WTC11 (cell line): Measurements from ENCODE around the gene ROR2. TPM values are rescaled to one million over a fixed set of nuclear protein-coding genes. Genes with fewer than 3 reads are reported as not detected.

Experiments
- ATAC-seq: fragments of 200-7000 bp; cut with Tn5 transposase; 2 replicates; pipeline ENCODE4 v1.10.0; 2021; ENCODE audit warnings: mild to moderate bottlenecking, moderate library complexity
- CTCF ChIA-PET: fragments of 300-600 bp; sonication (Branson Sonifier 250); formaldehyde crosslinking; loops from one replicate; lab custom pipeline; 2021; ENCODE audit warnings: antibody characterized with exemption; lab: Charles Lee
- POLR2A ChIA-PET: fragments of 350-600 bp; sonication (Branson Sonifier 250); formaldehyde crosslinking; loops from one replicate; lab custom pipeline; 2021; ENCODE audit warnings: antibody characterized with exemption; lab: Charles Lee
- DNase-seq: peaks from one replicate; pipeline ENCODE4 v3.0.0; 2021; ENCODE audit warnings: low spot score
- H3K27ac Mint-ChIP-seq: 2 replicates; pipeline ENCODE4 v1.8.0; 2021; ENCODE audit warnings: mixed read lengths
- H3K27me3 Mint-ChIP-seq: 2 replicates; pipeline ENCODE4 v1.8.0; 2021; ENCODE audit warnings: low read depth, mild to moderate bottlenecking, moderate library complexity, mixed read lengths
- H3K36me3 Mint-ChIP-seq: 2 replicates; pipeline ENCODE4 v1.8.0; 2021; ENCODE audit warnings: mixed read lengths
- H3K4me1 Mint-ChIP-seq: 2 replicates; pipeline ENCODE4 v1.8.0; 2022; ENCODE audit warnings: mixed read lengths
- H3K4me3 Mint-ChIP-seq: 2 replicates; pipeline ENCODE4 v1.8.0; 2021; ENCODE audit warnings: mild to moderate bottlenecking, moderate library complexity, mixed read lengths
- H3K9me3 Mint-ChIP-seq: 2 replicates; pipeline ENCODE4 v1.8.0; 2021; ENCODE audit warnings: mixed read lengths
- ATF1 ChIP-seq: sonication (generic); formaldehyde crosslinking; IDR thresholded peaks from 2 replicates; pipeline ENCODE4 v1.8.1; 2023; ENCODE audit warnings: mild to moderate bottlenecking, moderate library complexity, missing genetic modification reagents
- CDX4 ChIP-seq: fragments of 250-450 bp; sonication (Bioruptor Pico); IDR thresholded peaks from 2 replicates; pipeline ENCODE4 v1.9.0; 2021; ENCODE audit warnings: moderate library complexity, mild to moderate bottlenecking, inconsistent platforms, borderline replicate concordance
- E2F5 ChIP-seq: sonication (generic); formaldehyde crosslinking; IDR thresholded peaks from 2 replicates; pipeline ENCODE4 v1.8.1; 2022; ENCODE audit warnings: mild to moderate bottlenecking, moderate library complexity, missing genetic modification reagents
- ELF4 ChIP-seq: sonication (generic); formaldehyde crosslinking; IDR thresholded peaks from 2 replicates; pipeline ENCODE4 v1.8.1; 2022; ENCODE audit warnings: low read depth, mild to moderate bottlenecking, moderate library complexity, missing genetic modification reagents
- ESRRA ChIP-seq: sonication (generic); formaldehyde crosslinking; IDR thresholded peaks from 2 replicates; pipeline ENCODE4 v1.8.1; 2022; ENCODE audit warnings: mild to moderate bottlenecking, missing genetic modification reagents, borderline replicate concordance
- FOXP1 ChIP-seq: sonication (generic); formaldehyde crosslinking; IDR thresholded peaks from 2 replicates; pipeline ENCODE4 v1.8.0; 2022; ENCODE audit warnings: missing genetic modification reagents, mild to moderate bottlenecking, moderate library complexity, borderline replicate concordance
- GRHL2 ChIP-seq: fragments of 250-450 bp; sonication (Bioruptor Pico); IDR thresholded peaks from 2 replicates; pipeline ENCODE4 v1.8.0; 2022; ENCODE audit warnings: mild to moderate bottlenecking, moderate library complexity; ENCODE audit not compliant: insufficient replicate concordance, severe bottlenecking
- NR1H2 ChIP-seq: sonication (generic); formaldehyde crosslinking; IDR thresholded peaks from 2 replicates; pipeline ENCODE4 v1.9.0; 2021; ENCODE audit warnings: mild to moderate bottlenecking, moderate library complexity, missing genetic modification reagents
- NR2C2 ChIP-seq: sonication (generic); formaldehyde crosslinking; IDR thresholded peaks from 2 replicates; pipeline ENCODE4 v1.8.0; 2022; ENCODE audit warnings: mild to moderate bottlenecking, missing genetic modification reagents
- NR3C1 ChIP-seq: sonication (generic); formaldehyde crosslinking; conservative IDR thresholded peaks from 2 replicates; pipeline ENCODE4 v1.8.1; 2023; ENCODE audit warnings: low read depth, mild to moderate bottlenecking, missing genetic modification reagents
- OVOL2 ChIP-seq: fragments of 250-450 bp; sonication (Bioruptor Pico); IDR thresholded peaks from 2 replicates; pipeline ENCODE4 v1.9.0; 2021; ENCODE audit warnings: mild to moderate bottlenecking, borderline replicate concordance
- RORB ChIP-seq: fragments of 250-450 bp; sonication (Bioruptor Pico); IDR thresholded peaks from 2 replicates; pipeline ENCODE4 v1.9.0; 2021; ENCODE audit warnings: mild to moderate bottlenecking
- SMAD4 ChIP-seq: sonication (generic); formaldehyde crosslinking; IDR thresholded peaks from 2 replicates; pipeline ENCODE4 v1.8.0; 2022; ENCODE audit warnings: mild to moderate bottlenecking, missing genetic modification reagents
- STAT6 ChIP-seq: sonication (generic); formaldehyde crosslinking; conservative IDR thresholded peaks from 2 replicates; pipeline ENCODE4 v1.8.1; 2023; ENCODE audit warnings: mild to moderate bottlenecking, low read depth, missing genetic modification reagents, moderate library complexity
- TCF7 ChIP-seq: sonication (generic); formaldehyde crosslinking; IDR thresholded peaks from 2 replicates; pipeline ENCODE4 v1.8.0; 2022; ENCODE audit warnings: mild to moderate bottlenecking, low read depth, missing genetic modification reagents, moderate library complexity
- TEAD4 ChIP-seq: sonication (generic); formaldehyde crosslinking; IDR thresholded peaks from 2 replicates; pipeline ENCODE4 v1.8.0; 2022; ENCODE audit warnings: mild to moderate bottlenecking, missing genetic modification reagents
- TP53 ChIP-seq: sonication (generic); formaldehyde crosslinking; IDR thresholded peaks from 2 replicates; pipeline ENCODE4 v1.8.1; 2023; ENCODE audit warnings: mild to moderate bottlenecking, missing genetic modification reagents
- ZBTB21 ChIP-seq: sonication (generic); formaldehyde crosslinking; IDR thresholded peaks from 2 replicates; pipeline ENCODE4 v1.8.1; 2023; ENCODE audit warnings: mild to moderate bottlenecking, missing genetic modification reagents, borderline replicate concordance
- ZNF219 ChIP-seq: sonication (generic); formaldehyde crosslinking; IDR thresholded peaks from 2 replicates; pipeline ENCODE4 v1.8.0; 2023; ENCODE audit warnings: missing genetic modification reagents, mild to moderate bottlenecking, borderline replicate concordance
- ZNF263 ChIP-seq: sonication (generic); formaldehyde crosslinking; IDR thresholded peaks from 2 replicates; pipeline ENCODE4 v1.8.1; 2022; ENCODE audit warnings: low read depth, mild to moderate bottlenecking, moderate library complexity, missing genetic modification reagents
- ZNF416 ChIP-seq: fragments of 250-450 bp; sonication (Bioruptor Pico); IDR thresholded peaks from 2 replicates; pipeline ENCODE4 v1.9.0; 2021; ENCODE audit warnings: mild to moderate bottlenecking, inconsistent platforms
- total RNA-seq: library from RNA; stranded (reverse); gene quantifications from 3 replicates; pipeline ENCODE4 v1.2.3, GENCODE V29; 2021
- TF ChIP-seq, protein P1 (sequence below): sonication (generic); formaldehyde crosslinking; conservative IDR thresholded peaks from 2 replicates; pipeline ENCODE4 v1.8.1; 2022; ENCODE audit warnings: mild to moderate bottlenecking, missing genetic modification reagents
- TF ChIP-seq, protein P2 (sequence below): sonication (generic); formaldehyde crosslinking; IDR thresholded peaks from 2 replicates; pipeline ENCODE4 v1.8.1; 2022; ENCODE audit warnings: missing genetic modification reagents, borderline replicate concordance
- TF ChIP-seq, protein P3 (sequence below): fragments of 250-450 bp; sonication (Bioruptor Pico); IDR thresholded peaks from 2 replicates; pipeline ENCODE4 v1.9.0; 2021; ENCODE audit warnings: mild to moderate bottlenecking

The ROR2 gene
- total RNA-seq, 1 experiment from 2014 or later = 19.8 TPM

- Mint-ChIP-seq H3K4me1 (peaks cover 6% of the 10 kb centered on the region; the same call in 1 of the 2 replicates), H3K9me3 (peaks cover 5% of the 10 kb centered on the region; the same call in 1 of the 2 replicates), H3K27ac (no peak overlapping the region), H3K27me3 (no peaks in the 10 kb centered on the region), H3K4me3 (no peak overlapping the region), H3K36me3 (no peaks in the 10 kb centered on the region)
- ChIA-PET CTCF (no interaction called here), POLR2A (no interaction called here)
- DNase-seq (no peak), ATAC-seq (no peak)
- TF ChIP-seq, protein P1, sequence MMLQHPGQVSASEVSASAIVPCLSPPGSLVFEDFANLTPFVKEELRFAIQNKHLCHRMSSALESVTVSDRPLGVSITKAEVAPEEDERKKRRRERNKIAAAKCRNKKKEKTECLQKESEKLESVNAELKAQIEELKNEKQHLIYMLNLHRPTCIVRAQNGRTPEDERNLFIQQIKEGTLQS = no peak
- TF ChIP-seq RORB (CRISPR knock-in tag) (no peak), OVOL2 (CRISPR knock-in tag) (no peak), ESRRA (CRISPR knock-in tag) (no peak), ATF1 (CRISPR knock-in tag) (no peak), ELF4 (CRISPR knock-in tag) (no peak)
These were observed 366.1 kb downstream of the ROR2 start for GRCh38 chr9:91583966-91584365.

DNA sequence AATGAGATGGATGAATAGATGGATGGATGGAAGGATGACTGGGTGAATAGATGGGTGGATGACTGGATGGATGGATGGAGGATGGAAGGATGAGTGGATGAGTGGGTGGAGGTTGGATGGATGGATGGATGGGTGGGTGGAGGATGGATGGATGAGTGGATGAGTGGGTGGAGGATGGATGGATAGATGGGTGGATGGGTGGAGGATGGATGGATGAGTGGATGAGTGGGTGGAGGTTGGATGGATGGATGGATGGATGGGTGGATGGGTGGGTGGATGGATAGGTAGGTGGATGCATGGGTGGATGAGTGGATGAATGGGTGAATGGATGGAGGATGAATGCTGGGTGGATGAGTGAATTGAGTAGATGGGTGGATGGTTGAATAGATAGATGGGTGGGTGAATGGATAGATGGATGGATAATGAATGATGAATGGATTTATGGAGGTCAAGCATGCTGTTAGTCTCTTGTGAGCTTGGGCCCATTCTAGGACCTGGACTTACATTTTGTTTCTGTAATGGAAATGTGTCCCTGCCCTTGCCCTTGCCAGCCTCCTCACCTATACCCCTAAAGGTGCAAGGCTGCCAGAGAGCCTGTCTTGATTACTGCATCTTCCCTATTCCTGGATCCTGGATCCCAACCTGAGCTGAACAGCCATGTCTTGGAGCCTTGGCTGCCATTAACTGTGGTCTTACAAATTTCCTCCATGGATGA, 366.7 kb downstream of the ROR2 start:
- Mint-ChIP-seq H3K9me3 (peaks cover 5% of the 10 kb centered on the region; the same call in 1 of the 2 replicates), H3K27me3 (no peaks in the 10 kb centered on the region), H3K36me3 (no peaks in the 10 kb centered on the region), H3K27ac (no peak overlapping the region), H3K4me3 (no peak overlapping the region), H3K4me1 (peaks cover 6% of the 10 kb centered on the region; the same call in 1 of the 2 replicates)
- POLR2A ChIA-PET = no interaction called here
- CTCF ChIA-PET = no interaction called here
- DNase-seq (no peak), ATAC-seq (no peak)
- TF ChIP-seq SMAD4 (CRISPR knock-in tag) (no peak), ZNF219 (CRISPR knock-in tag) (no peak), FOXP1 (CRISPR knock-in tag) (no peak), TEAD4 (no peak), ZBTB21 (CRISPR knock-in tag) (no peak), TCF7 (no peak), E2F5 (no peak), CDX4 (CRISPR knock-in tag) (no peak), NR3C1 (CRISPR knock-in tag) (no peak), ZNF263 (CRISPR knock-in tag) (no peak), NR1H2 (CRISPR knock-in tag) (no peak)
- TF ChIP-seq, protein P2, sequence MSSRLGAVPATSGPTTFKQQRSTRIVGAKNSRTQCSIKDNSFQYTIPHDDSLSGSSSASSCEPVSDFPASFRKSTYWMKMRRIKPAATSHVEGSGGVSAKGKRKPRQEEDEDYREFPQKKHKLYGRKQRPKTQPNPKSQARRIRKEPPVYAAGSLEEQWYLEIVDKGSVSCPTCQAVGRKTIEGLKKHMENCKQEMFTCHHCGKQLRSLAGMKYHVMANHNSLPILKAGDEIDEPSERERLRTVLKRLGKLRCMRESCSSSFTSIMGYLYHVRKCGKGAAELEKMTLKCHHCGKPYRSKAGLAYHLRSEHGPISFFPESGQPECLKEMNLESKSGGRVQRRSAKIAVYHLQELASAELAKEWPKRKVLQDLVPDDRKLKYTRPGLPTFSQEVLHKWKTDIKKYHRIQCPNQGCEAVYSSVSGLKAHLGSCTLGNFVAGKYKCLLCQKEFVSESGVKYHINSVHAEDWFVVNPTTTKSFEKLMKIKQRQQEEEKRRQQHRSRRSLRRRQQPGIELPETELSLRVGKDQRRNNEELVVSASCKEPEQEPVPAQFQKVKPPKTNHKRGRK = no peak
- TF ChIP-seq, protein P1 = no peak

GRCh38 chr9:91582181-91582580, 367.8 kb downstream of the ROR2 start:
- ChIA-PET POLR2A (no interaction called here), CTCF (no interaction called here)
- Mint-ChIP-seq H3K9me3 (peaks cover 5% of the 10 kb centered on the region; the same call in 1 of the 2 replicates), H3K27ac (no peak overlapping the region), H3K36me3 (no peaks in the 10 kb centered on the region), H3K27me3 (no peaks in the 10 kb centered on the region), H3K4me3 (no peak overlapping the region), H3K4me1 (peaks cover 17% of the 10 kb centered on the region; the same call in 1 of the 2 replicates)
- DNase-seq (no peak), ATAC-seq (no peak)
- TF ChIP-seq SMAD4 (CRISPR knock-in tag) (no peak), STAT6 (no peak), ZNF416 (CRISPR knock-in tag) (no peak), NR2C2 (no peak), TP53 (no peak), GRHL2 (CRISPR knock-in tag) (no peak)
- TF ChIP-seq, protein P3, sequence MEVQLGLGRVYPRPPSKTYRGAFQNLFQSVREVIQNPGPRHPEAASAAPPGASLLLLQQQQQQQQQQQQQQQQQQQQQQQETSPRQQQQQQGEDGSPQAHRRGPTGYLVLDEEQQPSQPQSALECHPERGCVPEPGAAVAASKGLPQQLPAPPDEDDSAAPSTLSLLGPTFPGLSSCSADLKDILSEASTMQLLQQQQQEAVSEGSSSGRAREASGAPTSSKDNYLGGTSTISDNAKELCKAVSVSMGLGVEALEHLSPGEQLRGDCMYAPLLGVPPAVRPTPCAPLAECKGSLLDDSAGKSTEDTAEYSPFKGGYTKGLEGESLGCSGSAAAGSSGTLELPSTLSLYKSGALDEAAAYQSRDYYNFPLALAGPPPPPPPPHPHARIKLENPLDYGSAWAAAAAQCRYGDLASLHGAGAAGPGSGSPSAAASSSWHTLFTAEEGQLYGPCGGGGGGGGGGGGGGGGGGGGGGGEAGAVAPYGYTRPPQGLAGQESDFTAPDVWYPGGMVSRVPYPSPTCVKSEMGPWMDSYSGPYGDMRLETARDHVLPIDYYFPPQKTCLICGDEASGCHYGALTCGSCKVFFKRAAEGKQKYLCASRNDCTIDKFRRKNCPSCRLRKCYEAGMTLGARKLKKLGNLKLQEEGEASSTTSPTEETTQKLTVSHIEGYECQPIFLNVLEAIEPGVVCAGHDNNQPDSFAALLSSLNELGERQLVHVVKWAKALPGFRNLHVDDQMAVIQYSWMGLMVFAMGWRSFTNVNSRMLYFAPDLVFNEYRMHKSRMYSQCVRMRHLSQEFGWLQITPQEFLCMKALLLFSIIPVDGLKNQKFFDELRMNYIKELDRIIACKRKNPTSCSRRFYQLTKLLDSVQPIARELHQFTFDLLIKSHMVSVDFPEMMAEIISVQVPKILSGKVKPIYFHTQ (CRISPR knock-in tag) = no peak
